ENCODE results near the gene DPYSL4.

Gene DPYSL4

DNA sequence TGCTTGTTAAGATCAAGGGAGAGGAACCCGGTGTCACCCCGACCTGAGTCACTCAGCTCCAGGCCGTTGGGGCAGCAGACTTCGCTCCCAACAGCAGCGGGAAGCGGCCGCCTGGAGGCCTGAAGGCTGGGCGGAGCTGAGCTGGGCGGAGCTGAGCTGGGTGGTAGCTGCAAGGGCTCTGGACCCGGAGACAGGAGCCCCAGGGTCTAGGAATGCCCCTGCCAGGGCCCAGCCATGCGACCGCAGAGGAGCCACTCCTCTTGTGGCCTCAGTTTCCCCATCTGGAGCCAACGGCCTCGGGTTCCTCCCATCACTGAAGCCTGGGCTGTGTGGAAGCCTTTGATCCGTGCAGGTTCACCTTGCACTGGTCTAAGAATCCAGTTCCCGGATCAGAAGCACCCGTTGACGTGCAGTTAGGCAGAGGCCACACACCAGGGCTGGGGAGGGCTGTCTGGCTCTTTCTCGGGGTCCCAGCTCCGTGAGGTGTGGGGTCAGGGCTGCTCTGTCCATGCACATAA lies 21.9 kb upstream of the DPYSL4 start:
- DNase-seq, result no peak

GRCh38 chr10:132165416-132165980 lies 21.2 kb upstream of the DPYSL4 start:
- DNase-seq, result no peak

DNA sequence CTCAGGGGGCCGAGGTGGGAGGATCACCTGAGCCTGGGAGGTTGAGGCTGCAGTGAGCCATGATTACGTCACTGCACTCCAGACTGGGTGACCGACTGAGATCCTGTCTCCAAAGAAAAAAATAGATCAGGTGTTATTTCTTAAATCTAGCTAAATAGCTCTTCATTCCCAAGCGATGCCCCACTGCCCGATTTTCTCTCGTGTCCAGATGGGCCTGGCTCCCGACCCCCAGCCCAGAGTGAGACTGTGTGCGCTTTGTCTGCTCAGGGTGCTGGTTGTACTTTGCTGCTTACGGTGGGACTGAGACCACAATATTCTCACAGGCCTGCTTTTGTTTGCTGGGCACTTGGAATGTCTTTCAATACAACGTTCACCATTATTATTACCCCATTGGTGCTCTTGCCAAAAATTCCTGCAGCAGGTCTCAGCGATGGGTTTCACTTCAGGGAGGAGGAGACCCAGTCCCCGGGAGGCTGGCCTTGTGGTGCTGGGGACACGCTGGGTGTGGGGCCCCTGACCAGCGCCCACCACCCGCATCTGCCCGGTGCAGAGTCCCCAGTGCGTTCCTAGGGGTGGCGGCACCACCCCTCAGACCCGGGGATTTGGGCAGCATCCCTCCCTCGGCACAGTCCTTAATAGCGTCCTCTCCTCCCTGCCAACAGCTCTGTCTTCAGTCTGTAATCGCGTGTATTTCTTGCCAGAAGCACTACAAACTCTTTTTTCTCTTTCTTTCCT lies 20.4 kb upstream of the DPYSL4 start:
- no peak for DNase-seq

GRCh38 chr10:132167041-132167674 lies 19.6 kb upstream of the DPYSL4 start:
- no peak for DNase-seq

- DNase-seq, result no peak
Observed at GRCh38 chr10:132167976-132168375, 18.8 kb upstream of the DPYSL4 start.

DNA sequence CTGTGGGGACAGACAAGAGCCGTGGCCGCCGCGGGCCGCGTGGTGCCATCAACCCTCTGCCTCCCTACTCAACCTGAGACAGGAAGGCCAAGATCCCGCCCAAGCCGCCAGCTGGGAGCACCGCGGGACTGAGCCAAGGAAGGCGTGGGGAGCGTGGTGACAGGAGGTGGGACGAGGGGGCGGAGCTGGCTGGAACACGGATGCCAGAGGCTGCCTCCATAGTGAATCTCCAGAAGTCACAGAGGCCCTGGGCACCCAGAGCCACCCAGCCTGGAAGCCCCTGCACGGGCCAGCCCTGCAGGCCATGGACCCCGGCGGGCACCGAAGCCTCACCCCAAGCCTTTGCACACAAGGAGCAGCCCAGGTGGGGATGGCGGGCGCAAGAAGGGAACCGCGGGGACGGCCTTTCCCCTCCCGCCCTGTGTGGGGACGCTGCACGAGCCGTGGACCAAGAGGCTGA lies 18.1 kb upstream of the DPYSL4 start:
- DNase-seq, result no peak

GRCh38 chr10:132169031-132169765 lies 17.6 kb upstream of the DPYSL4 start:
- no peak for DNase-seq

DNA sequence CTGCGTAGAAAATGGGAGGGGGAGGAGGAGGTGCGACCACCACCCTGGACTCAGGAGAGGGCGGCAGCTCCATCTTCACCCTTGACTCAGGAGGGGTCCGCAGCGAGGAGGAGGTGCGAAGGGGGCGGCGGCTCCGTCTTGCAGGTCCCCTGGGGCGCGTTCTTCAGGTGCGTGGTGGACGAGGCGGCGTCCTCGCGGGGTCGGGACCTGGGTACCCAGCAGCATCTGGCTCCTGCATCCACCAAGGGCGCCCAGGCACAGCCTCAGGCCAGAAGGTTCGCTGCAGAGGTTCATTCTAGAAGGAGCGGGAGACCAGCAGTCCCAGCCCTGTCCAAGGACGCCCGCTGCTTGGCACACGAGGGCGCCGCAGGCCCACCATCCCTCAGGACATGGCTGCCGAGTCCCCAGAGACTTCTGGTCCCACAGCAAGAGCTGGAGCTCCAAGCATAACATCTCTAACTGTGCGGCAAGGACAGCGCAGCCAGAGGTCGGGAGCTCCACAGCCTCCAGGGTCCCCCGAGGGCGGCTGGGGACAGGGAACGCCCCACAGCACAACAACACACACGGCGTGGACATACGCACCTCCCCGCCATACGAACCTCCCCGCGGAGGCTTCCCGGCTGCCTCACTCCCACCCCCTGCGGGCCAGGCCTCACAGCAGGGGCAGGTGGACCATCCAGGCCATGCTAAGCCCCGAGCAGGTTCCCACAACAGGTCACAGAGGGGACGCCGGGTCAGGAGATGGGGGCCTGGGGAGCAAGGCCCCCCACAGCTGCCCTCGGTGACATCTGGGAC lies 16.8 kb upstream of the DPYSL4 start:
- no peak for DNase-seq

DNA sequence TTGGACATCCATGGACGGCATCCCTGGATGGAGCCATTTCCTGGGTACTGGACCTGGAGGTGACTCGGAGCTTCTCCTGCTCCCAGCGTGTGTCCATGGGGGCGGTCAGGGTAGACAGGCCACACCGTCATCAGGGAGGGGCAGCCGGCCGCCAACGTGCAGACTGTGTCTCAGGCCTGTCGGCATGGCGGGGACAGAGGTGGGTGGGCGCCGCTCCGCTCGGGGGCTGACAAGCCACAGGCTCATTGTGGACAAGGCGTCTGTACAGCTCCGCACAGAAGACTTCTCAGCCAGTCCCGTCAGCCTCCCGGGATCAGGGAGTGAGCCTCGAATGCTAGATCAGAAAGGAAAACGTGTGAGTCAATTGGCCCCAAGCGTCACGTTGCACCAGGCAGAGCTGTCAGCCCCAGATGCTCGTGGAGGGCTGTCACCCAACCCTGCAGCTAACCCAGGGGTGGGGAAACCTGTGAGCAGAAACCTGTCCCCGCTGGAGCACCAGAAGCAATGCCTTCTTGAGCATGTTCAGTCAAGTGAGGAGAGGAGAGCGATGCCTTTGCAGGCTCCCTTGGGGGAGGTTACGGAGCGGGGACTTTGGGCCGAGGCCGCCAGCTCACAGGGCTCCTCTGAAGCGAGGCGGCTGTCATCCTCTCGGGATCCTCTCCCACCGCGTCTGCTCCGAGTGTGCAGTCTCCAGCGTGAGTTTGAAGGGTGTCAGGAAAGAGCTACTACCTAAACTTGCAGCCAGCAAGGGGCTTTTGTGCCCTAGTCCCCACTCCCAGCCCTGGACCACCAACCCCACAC lies 16.0 kb upstream of the DPYSL4 start:
- DNase-seq, result no peak

GRCh38 chr10:132172091-132173066 lies 14.4 kb upstream of the DPYSL4 start:
- DNase-seq, result no peak

GRCh38 chr10:132173185-132173584 lies 13.6 kb upstream of the DPYSL4 start:
- no peak for DNase-seq

DNA sequence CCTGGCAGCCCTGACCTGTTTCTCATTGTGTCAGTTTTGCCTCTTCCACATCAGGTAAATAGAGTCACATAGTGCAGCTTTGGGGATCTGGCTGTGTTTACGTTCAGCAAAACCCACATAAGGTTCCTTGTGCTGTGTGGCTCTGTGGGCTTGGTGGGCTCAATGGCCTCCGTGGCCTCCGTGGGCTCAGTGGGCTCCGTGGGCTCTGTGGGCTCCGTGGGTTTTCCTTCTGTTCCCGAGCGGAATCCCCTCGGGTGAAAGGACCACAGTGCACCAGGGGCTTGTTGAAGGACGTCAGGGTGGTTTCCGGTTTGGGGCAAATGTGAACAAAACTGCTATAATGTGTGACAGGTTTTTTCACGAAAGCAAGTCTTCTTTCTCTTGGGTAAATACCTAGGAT lies 12.5 kb upstream of the DPYSL4 start:
- no peak for DNase-seq

DNA sequence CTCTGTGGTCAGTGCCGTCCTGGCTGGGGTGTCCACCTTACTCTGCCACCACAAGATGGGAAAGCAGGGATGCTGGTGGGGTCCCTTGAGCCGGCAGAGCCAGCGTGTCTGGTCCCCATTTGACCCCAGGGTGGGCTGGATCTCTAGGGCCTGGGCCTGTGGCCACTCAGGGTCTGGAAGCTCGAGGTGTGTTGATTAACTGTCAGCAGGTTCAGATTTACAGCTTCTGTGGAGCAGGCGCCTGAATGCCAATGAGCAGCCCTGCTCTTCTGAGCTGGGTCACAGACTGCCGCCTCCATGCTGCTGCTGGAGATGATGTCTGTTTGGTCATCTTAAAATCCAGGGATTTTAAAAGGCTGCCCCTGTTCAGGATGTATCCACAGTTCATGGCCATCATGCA lies 11.3 kb upstream of the DPYSL4 start:
- no peak for DNase-seq

GRCh38 chr10:132175907-132176581 lies 10.7 kb upstream of the DPYSL4 start:
- no peak for DNase-seq

DNA sequence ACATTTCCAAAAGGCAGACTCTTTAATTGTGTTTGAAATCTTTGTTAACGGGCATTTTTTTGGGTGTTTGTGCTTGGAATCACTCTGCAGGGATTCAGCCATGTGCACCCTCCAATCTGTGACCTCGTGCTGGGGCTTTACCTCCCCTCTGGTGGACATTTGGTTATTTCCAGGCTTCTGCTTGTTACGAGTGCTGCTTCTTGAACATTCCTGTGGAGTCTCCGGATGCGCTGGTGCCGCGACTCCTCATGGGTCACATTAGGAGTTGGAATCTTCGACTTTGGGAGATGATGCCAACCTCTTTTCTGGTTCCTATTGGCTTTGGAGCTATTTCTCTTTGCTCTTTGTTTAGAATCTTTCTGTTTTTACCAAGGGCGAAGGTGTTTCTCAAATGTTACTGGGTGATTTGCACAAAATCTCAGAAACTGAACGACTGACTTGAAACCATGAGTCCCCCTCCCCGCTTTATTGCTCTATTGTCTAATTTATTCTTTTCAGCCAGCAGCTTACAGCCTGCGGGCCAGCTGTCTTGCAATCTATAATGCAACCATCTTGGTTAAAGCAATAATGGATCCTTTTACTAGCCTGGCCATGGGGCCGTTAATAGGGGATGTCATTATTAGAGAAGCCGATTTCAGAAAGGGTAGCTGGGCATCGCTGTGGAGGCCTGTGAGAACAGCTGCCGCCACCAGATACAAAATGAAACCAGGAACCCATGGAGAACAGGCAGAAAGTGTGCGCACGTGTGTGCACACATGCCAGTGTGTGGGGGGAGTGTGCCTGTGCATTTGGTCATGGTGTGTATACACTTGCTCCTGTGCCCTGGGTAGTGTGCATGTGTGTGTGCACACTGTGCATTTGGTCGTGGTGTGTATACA lies 9.9 kb upstream of the DPYSL4 start:
- DNase-seq, result no peak

DNA sequence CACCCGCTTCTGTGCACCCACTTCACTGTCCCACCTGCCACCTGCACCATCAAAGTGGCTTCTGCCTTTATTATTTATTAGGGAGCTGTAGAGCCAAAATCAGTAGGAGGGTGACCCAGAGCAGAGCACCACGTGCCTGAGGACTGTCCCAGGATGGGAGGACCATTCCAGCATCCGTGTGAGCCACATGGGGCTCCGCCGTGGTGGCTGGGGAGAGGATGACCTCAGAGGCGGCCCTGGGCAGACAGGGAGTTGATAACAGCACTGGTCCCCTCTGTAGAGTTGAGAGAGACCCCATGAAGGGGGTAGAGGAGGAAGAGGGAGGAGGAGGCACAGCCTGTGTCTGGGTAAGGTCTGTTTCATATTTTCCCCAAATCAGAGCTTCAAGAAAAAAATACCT lies 8.7 kb upstream of the DPYSL4 start:
- no peak for DNase-seq

DNA sequence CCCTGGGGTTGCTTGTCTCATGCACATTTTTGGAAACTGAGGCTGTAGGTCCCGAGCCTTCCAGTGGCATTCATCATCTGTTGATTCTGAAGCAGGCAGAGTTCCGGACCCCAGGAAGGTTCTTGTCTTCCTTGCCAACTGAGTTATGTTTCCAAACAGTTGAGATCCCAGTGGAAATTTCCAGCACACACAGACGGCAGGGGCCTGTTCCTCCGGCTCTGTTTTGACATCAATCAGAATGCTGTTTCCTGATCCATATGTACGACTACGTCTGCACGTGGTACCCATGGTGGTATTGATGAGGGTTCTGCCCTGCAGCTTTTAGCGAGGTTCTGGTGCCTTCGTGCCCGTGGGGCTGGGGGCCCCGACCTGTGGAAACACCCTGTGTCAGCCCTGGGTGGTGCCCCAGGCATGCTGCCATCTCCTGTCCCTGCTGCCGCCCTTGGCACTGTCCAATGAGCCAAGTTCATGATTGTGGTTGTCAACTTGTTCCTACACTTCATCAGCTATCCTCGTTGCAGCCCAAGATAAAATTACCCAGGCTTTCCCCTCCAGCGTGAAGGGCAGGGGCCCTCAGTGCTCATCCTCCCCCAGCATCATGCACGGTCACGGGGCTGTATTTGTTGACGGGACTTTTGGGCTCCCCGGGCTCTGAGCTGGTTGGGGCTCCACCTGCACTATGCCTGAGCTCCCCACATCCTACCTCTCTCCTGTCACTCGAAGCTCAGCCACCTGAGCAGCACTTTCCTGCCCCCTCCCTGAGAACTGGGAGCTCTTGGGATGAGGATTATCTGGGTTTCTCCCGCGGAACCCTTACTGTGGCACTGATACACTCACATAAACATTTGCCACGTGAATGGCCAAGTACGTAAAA lies 7.8 kb upstream of the DPYSL4 start:
- DNase-seq, result no peak
